Heart left ventricle (tissue), 16 donors: ENCODE results near the gene RPIA. TPM values are rescaled to one million over a fixed set of nuclear protein-coding genes. Genes with fewer than 3 reads are reported as not detected.

Source experiments
- ATAC-seq, 4 donors: fragments of 200-7000 bp; cut with Tn5 transposase; one replicate each; pipeline ENCODE4 v1.9.1; 2020 to 2022; ENCODE audit warnings: moderate library complexity in 4 of 4, mild to moderate bottlenecking in 3 of 4, moderate number of reproducible peaks in 1 of 4
- DNase-seq, 5 donors: peaks; one replicate each; pipeline ENCODE4 v3.0.0-alpha.2; 2020
- H3K27ac ChIP-seq, 12 donors: fragments of 200-600 bp; sonication (generic) in 4 of 12; one replicate each; pipeline versions ENCODE4 v1.5.0 to v1.8.0; 2016 to 2022; ENCODE audit warnings: mild to moderate bottlenecking in 2 of 12
- H3K27me3 ChIP-seq, 9 donors: fragments of 200-600 bp; sonication (generic) in 2 of 9; one replicate each; pipeline versions ENCODE4 v1.5.1 to v1.8.0; 2016 to 2022; ENCODE audit warnings: mild to moderate bottlenecking in 3 of 9
- H3K36me3 ChIP-seq, 9 donors: fragments of 200-600 bp; sonication (generic) in 2 of 9; one replicate each; pipeline versions ENCODE4 v1.5.0 to v1.8.0; 2018 to 2022; ENCODE audit warnings: mild to moderate bottlenecking in 2 of 9
- H3K4me1 ChIP-seq, 12 donors: fragments of 200-600 bp; sonication (generic) in 4 of 12; one replicate each; pipeline versions ENCODE4 v1.5.0 to v1.8.0; 2016 to 2022; ENCODE audit warnings: mild to moderate bottlenecking in 3 of 12
- H3K4me3 ChIP-seq, 12 donors: fragments of 200-600 bp; sonication (generic) in 4 of 12; one replicate each; pipeline versions ENCODE4 v1.5.0 to v1.8.0; 2017 to 2022; ENCODE audit warnings: mild to moderate bottlenecking in 9 of 12, moderate library complexity in 4 of 12
- H3K9me3 ChIP-seq, 12 donors: fragments of 200-600 bp; sonication (generic) in 4 of 12; one replicate each; pipeline versions ENCODE4 v1.5.0 to v1.8.0; 2016 to 2022; ENCODE audit warnings: mild to moderate bottlenecking in 1 of 12
- CTCF ChIP-seq, 12 donors: fragments of 200-600 bp; sonication (generic) in 4 of 12; IDR thresholded peaks; one replicate each; pipeline versions ENCODE4 v1.5.0 to v1.8.0; 2018 to 2022; ENCODE audit warnings: antibody characterized with exemption in 12 of 12, mild to moderate bottlenecking in 5 of 12
- POLR2A ChIP-seq, 2 donors: fragments of 450-650 bp; IDR thresholded peaks; one replicate each; pipeline ENCODE4 v1.6.1; 2017; ENCODE audit warnings: antibody characterized with exemption in 2 of 2, mild to moderate bottlenecking in 2 of 2, moderate library complexity in 2 of 2
- WGBS, 4 donors: extraction: QIAGEN DNeasy Blood & Tissue Kit in 2 of 4; methylation state at CpG; one replicate each; pipeline versions ENCODE4 v1.1.5 to v1.1.7; 2013 to 2018; 5-methylcytosine and 5-hydroxymethylcytosine counted together
- intact Hi-C, 10 donors: fragments of 100-400 bp; cut with DNase I; formaldehyde crosslinking; loops; one replicate each; pipeline versions ENCODE4 v1.11.1 to v1.14.2; 2022
- polyA plus RNA-seq, 2 donors: library from polyadenylated mRNA; stranded (reverse); fragments of 200-250 nt; gene quantifications; one replicate each; pipeline ENCODE4 v1.2.3, GENCODE V29; 2013
- total RNA-seq, 9 donors: library from RNA; depleted of rRNA in 2 of 9; stranded (reverse); fragments of >200 nt in 2 of 9; fragmentation: NEBNext Ultra II Directional in 3 of 9; extraction: Animal tissue kit (Norgen Biotek cat#: 25700) in 3 of 9; gene quantifications; one replicate each; pipeline versions ENCODE4 v1.1.0 to v1.2.4, GENCODE V29; 2016 to 2023
- donor health status: ischemic (EF 13 %, LVEDD 7.1; RV severe dilation, severe dysfunction).
- donor health status: healthy with polysubstance abuse.
- donor health status: DM: no; HTN: yes; CAD: no.
- donor health status: DM: no; HTN: no; CAD: no.
- donor health status: ischemic (EF 25% LVEDD 6.9; RV normal size, moderate dysfunction).
- donor health status: ischemic (EF 25% LVEDD 5.7; RV mildly dilated, moderate dysfunction).
- donor health status: healthy.
- donor health status: DM: yes; HTN: yes; CAD: no.
- donor health status: ischemic (EF 35%, LVEDD 5.7; RV mildly dilated, moderate dysfunction).
- donor health status: nonischemic (EF 11% LVEDD 7.7; RV severe dilation, severe dysfunction).
- donor health status: DM: yes; HTN: yes; CAD: no.
- donor health status: PGD.
- donor health status: ischemic (EF 29% LVEDD 5.4; RV normal size, mild dysfunction).
- donor health status: nonischemic (EF 23%, LVEDD 6.1; RV moderate dilation, normal function).

RPIA gene
- total and polyA plus RNA-seq, 11 donors: 4.1 to 15.4 (median 12.6) TPM

- no peak for DNase-seq
- Histone ChIP-seq H3K4me3 (no peak overlapping the region), H3K27me3 (no peaks in the 10 kb centered on the region), H3K27ac (peak overlapping the region; percentile 13 to 68 (median 54)), H3K4me1 (peaks cover 0 to 29% (median 10%) of the 10 kb centered on the region in 12 donors), H3K36me3 (peaks cover 0 to 4% (median under 1%) of the 10 kb centered on the region in 9 donors), H3K9me3 (peaks cover 0 to 9% (median 0%) of the 10 kb centered on the region in 12 donors)
- ATAC-seq: peak in 3 of 4 donors; percentile 49 to 72 (median 64)
- 34 to 63% (median 43%) methylated on average over 4 of the region's 4 CpGs for WGBS, 4 donors
- intact Hi-C loops: no loop called here
- TF ChIP-seq CTCF (IDR thresholded peaks at IDR 0.05): no peak
- TF ChIP-seq POLR2A (IDR thresholded peaks at IDR 0.05): no peak
Measured at GRCh38 chr2:88709181-88709631, 17.7 kb downstream of the RPIA start.

DNA sequence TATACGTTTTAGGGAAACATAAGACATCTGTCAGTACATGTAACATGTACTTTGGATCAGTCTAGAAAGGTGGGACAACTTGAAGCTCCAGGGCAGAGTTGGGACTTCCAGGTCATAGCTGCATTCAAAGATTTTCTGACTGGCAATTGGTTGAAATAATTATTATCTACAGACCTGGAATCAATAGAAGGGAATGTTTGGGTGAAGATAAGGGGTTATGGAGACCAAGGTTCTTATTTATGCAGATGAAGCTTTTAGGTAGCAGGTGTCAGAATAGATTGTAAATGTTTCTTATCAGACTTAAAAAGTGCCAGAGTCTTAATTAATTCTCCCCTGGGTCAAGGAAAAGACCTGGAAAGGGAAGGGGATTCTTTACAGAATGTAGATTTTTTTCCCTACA is 19.8 kb downstream of the RPIA start:
- intact Hi-C loops: no loop called here

GRCh38 chr2:88711897-88712296 is 20.4 kb downstream of the RPIA start:
- DNase-seq (no peak), ATAC-seq (no peak)
- H3K4me3 ChIP-seq: no peak overlapping the region
- TF ChIP-seq POLR2A (IDR thresholded peaks at IDR 0.05) (no peak), CTCF (IDR thresholded peaks at IDR 0.05) (no peak)
- H3K27ac ChIP-seq: no peak overlapping the region
- H3K9me3 ChIP-seq: no peaks in the 10 kb centered on the region
- no peaks in the 10 kb centered on the region for H3K27me3 ChIP-seq
- intact Hi-C loops: no loop called here
- H3K36me3 ChIP-seq: no peaks in the 10 kb centered on the region
- WGBS, 4 donors: 93 to 100% (median 98%) methylated on average over 1 of the region's 1 CpG
- peaks cover 0 to 47% (median 10%) of the 10 kb centered on the region in 12 donors for H3K4me1 ChIP-seq

More for the DNA sequence above, 19.8 kb downstream of the RPIA start:
- Histone ChIP-seq H3K4me1 (peaks cover 0 to 43% (median 10%) of the 10 kb centered on the region in 12 donors), H3K9me3 (no peaks in the 10 kb centered on the region), H3K4me3 (no peak overlapping the region), H3K27ac (no peak overlapping the region), H3K36me3 (no peaks in the 10 kb centered on the region), H3K27me3 (no peaks in the 10 kb centered on the region)
- ATAC-seq (no peak), DNase-seq (no peak)
- 86 to 94% (median 91%) methylated on average over 1 of the region's 1 CpG for WGBS, 4 donors
- no peak for TF ChIP-seq POLR2A (IDR thresholded peaks at IDR 0.05)
- no peak for TF ChIP-seq CTCF (IDR thresholded peaks at IDR 0.05)

GRCh38 chr2:88713408-88713807 is 21.9 kb downstream of the RPIA start:
- no peak for DNase-seq
- Histone ChIP-seq H3K27me3 (no peaks in the 10 kb centered on the region), H3K9me3 (peaks cover 0 to 2% (median 0%) of the 10 kb centered on the region in 12 donors), H3K36me3 (no peaks in the 10 kb centered on the region), H3K4me3 (no peak overlapping the region), H3K4me1 (peaks cover 0 to 44% (median 10%) of the 10 kb centered on the region in 12 donors), H3K27ac (peak overlapping the region in 2 of 12 donors; percentile 6 to 23)
- TF ChIP-seq POLR2A (IDR thresholded peaks at IDR 0.05): no peak
- no peak for TF ChIP-seq CTCF (IDR thresholded peaks at IDR 0.05)
- ATAC-seq: peak in 3 of 4 donors; percentile 38 to 54 (median 44)
- WGBS, 4 donors: 52 to 60% (median 59%) methylated on average over 4 of the region's 4 CpGs
- intact Hi-C loops: no loop called here
